Left lung (tissue), 10 donors: Measurements from ENCODE around the gene PPP1R12C. TPM values are rescaled to one million over a fixed set of nuclear protein-coding genes. Genes with fewer than 3 reads are reported as not detected.

Source experiments
- ATAC-seq: fragments of 200-7000 bp; cut with Tn5 transposase; one replicate; pipeline ENCODE4 v1.9.1; 2020; ENCODE audit warnings: moderate library complexity
- DNase-seq, 4 donors: peaks; one replicate each; pipeline ENCODE4 v3.0.0-alpha.2; 2013 to 2020
- H3K27ac ChIP-seq, 2 donors: fragments of 200-600 bp; sonication (generic) in 1 of 2; one replicate each; pipeline versions ENCODE4 v1.5.0 to v1.8.0; 2020 to 2021
- H3K27me3 ChIP-seq, 2 donors: fragments of 200-600 bp; sonication (generic) in 1 of 2; one replicate each; pipeline versions ENCODE4 v1.5.0 to v1.8.0; 2020 to 2021
- H3K36me3 ChIP-seq, 2 donors: fragments of 200-600 bp; sonication (generic) in 1 of 2; one replicate each; pipeline versions ENCODE4 v1.5.0 to v1.8.0; 2020 to 2021
- H3K4me1 ChIP-seq, 2 donors: fragments of 200-600 bp; one replicate each; pipeline ENCODE4 v1.8.0; 2021
- H3K4me3 ChIP-seq, 2 donors: fragments of 200-600 bp; sonication (generic) in 1 of 2; one replicate each; pipeline versions ENCODE4 v1.5.0 to v1.8.0; 2020 to 2021; ENCODE audit warnings: mild to moderate bottlenecking in 1 of 2
- H3K9me3 ChIP-seq, 2 donors: fragments of 200-600 bp; sonication (generic) in 1 of 2; one replicate each; pipeline versions ENCODE4 v1.5.0 to v1.8.0; 2020 to 2021
- CTCF ChIP-seq, 2 donors: fragments of 200-600 bp; sonication (generic) in 1 of 2; IDR thresholded peaks; one replicate each; pipeline versions ENCODE4 v1.5.0 to v1.8.0; 2021; ENCODE audit warnings: antibody characterized with exemption in 2 of 2
- intact Hi-C, 2 donors: fragments of 100-400 bp; cut with DNase I; formaldehyde crosslinking; loops; one replicate each; pipeline versions ENCODE4 v1.11.2 to v1.14.2; 2022
- polyA plus RNA-seq, 6 donors: library from polyadenylated mRNA; unstranded; fragments of 120-200 nt; gene quantifications; one replicate each; pipeline ENCODE4 v1.2.1, GENCODE V29; 2013; ENCODE audit not compliant: insufficient read length in 6 of 6
- total RNA-seq, 2 donors: library from RNA; stranded (reverse); fragmentation: NEBNext Ultra II Directional; extraction: Animal tissue kit (Norgen Biotek cat#: 25700); gene quantifications; one replicate each; pipeline ENCODE4 v1.2.1, GENCODE V29; 2021
- donor health status: DM: no; HTN: yes; CAD: no.
- donor health status: DM: no; HTN: no; CAD: no.

PPP1R12C gene
- total and polyA plus RNA-seq, 8 donors = 50.2 to 113 (median 70.2) TPM

DNA sequence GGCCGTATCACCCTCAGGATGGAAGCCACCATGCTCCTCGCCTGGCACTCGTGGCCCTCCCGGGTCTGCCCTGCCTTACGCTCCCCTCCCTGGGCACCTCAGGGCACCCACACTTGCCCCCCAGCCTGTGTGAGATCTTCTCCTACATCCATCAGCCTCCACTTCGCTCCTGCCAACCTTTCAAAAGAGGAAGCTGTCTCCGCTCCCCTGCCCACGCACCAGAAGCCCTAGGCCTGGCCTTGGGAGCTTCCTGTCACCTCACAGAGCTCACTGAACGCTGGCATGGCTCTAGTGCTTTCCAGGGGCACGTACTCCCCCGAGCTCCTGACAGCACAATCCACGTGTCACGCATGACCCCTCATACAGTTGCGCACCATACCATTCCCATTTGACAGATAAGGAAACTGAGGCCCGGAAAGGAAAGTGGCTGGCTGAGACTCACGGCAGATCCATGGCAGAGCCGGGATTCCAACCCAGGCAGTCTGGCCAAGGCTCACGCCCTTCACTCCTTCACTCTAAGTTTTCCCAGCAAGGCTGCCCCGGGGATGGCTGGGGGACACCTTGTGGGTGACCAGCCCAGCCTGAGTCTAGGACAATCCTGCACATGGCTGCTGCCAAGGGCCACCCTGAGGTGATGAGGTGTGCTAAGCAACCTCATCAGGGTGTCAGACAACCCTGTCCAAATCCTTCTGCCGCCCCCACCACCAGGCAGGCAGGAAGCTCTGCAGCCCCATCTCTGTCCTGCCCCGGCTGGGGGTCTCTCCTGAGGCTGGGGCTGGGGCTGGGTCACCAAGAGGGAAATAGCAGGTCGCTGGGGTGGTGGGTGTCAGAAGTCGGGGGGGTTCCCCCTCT is 19.3 kb downstream of the PPP1R12C start:
- ATAC-seq (peak; percentile 38), DNase-seq (peak in 1 of 4 donors; percentile 50)
- no peak overlapping the region for H3K4me3 ChIP-seq
- no peaks in the 10 kb centered on the region for H3K9me3 ChIP-seq
- no peak overlapping the region for H3K27ac ChIP-seq
- H3K27me3 ChIP-seq = no peaks in the 10 kb centered on the region
- peaks cover 0 to 8% of the 10 kb centered on the region in 2 donors for H3K4me1 ChIP-seq
- no peak for TF ChIP-seq CTCF (IDR thresholded peaks at IDR 0.05)
- intact Hi-C loops = no loop called here
- H3K36me3 ChIP-seq = peaks cover 0 to 80% of the 10 kb centered on the region in 2 donors

GRCh38 chr19:55096061-55096701 is 21.3 kb downstream of the PPP1R12C start:
- no peak for TF ChIP-seq CTCF (IDR thresholded peaks at IDR 0.05)
- no peaks in the 10 kb centered on the region for H3K9me3 ChIP-seq
- no peak overlapping the region for H3K4me3 ChIP-seq
- peaks cover 0 to 80% of the 10 kb centered on the region in 2 donors for H3K36me3 ChIP-seq
- ATAC-seq = no peak
- H3K27me3 ChIP-seq = no peaks in the 10 kb centered on the region
- peaks cover 0 to 8% of the 10 kb centered on the region in 2 donors for H3K4me1 ChIP-seq
- no peak overlapping the region for H3K27ac ChIP-seq
- intact Hi-C loops = no loop called here
- peak in 1 of 4 donors; percentile 70 for DNase-seq

GRCh38 chr19:55095260-55096060 is 22.0 kb downstream of the PPP1R12C start:
- TF ChIP-seq CTCF (IDR thresholded peaks at IDR 0.05) = no peak
- peaks cover 0 to 8% of the 10 kb centered on the region in 2 donors for H3K4me1 ChIP-seq
- no peak for ATAC-seq
- intact Hi-C loops = no loop called here
- no peaks in the 10 kb centered on the region for H3K27me3 ChIP-seq
- H3K36me3 ChIP-seq = peaks cover 0 to 80% of the 10 kb centered on the region in 2 donors
- no peak overlapping the region for H3K27ac ChIP-seq
- DNase-seq = no peak
- H3K4me3 ChIP-seq = no peak overlapping the region
- no peaks in the 10 kb centered on the region for H3K9me3 ChIP-seq

GRCh38 chr19:55094456-55095259 is 22.8 kb downstream of the PPP1R12C start:
- DNase-seq = peak in 1 of 4 donors; percentile 73
- no peak for ATAC-seq
- H3K27ac ChIP-seq = no peak overlapping the region
- no peaks in the 10 kb centered on the region for H3K9me3 ChIP-seq
- no peaks in the 10 kb centered on the region for H3K27me3 ChIP-seq
- no peak for TF ChIP-seq CTCF (IDR thresholded peaks at IDR 0.05)
- intact Hi-C loops = no loop called here
- peaks cover 0 to 8% of the 10 kb centered on the region in 2 donors for H3K4me1 ChIP-seq
- peaks cover 0 to 80% of the 10 kb centered on the region in 2 donors for H3K36me3 ChIP-seq
- H3K4me3 ChIP-seq = no peak overlapping the region
